AG09309 (cell line): ENCODE measurements around the gene SLC25A1.

Source experiments
- DNase-seq: peaks from one replicate; pipeline ENCODE4 v3.0.0-alpha.2; 2010; ENCODE audit warnings: low read depth
- H3K4me3 ChIP-seq: 2 replicates; pipeline ENCODE4 v1.5.1; 2011; ENCODE audit warnings: mild to moderate bottlenecking, low read depth, low read length, moderate library complexity; ENCODE audit not compliant: control insufficient read depth
- TF ChIP-seq, protein P1 (sequence below): IDR thresholded peaks from 2 replicates; pipeline ENCODE4 v1.5.1; 2011; ENCODE audit warnings: mild to moderate bottlenecking, low read depth, low read length, inconsistent platforms; ENCODE audit not compliant: insufficient read depth, control insufficient read depth; ENCODE audit errors: missing control alignments

The SLC25A1 gene

DNA sequence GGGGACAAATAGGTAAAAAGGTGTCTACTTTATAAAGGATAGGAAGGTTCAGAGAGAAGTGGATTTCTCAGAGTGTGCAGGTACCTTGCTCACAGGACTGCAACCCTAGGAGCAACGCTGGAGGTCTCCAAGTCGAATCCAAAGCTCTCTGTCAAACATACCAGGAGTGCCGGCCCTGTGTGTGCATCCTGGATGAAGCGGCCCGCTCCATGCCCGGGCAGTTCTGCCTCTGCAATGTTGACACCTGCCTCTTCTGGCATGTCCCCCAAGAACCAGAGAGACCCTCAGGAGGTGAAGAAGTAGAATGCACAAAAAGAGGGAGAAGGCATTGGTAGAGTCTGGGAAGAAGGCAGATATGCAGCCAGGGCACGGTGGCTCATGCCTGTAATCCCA lies 50.5 kb downstream of the SLC25A1 start:
- no peak overlapping the region for H3K4me3 ChIP-seq
- TF ChIP-seq, protein P1, sequence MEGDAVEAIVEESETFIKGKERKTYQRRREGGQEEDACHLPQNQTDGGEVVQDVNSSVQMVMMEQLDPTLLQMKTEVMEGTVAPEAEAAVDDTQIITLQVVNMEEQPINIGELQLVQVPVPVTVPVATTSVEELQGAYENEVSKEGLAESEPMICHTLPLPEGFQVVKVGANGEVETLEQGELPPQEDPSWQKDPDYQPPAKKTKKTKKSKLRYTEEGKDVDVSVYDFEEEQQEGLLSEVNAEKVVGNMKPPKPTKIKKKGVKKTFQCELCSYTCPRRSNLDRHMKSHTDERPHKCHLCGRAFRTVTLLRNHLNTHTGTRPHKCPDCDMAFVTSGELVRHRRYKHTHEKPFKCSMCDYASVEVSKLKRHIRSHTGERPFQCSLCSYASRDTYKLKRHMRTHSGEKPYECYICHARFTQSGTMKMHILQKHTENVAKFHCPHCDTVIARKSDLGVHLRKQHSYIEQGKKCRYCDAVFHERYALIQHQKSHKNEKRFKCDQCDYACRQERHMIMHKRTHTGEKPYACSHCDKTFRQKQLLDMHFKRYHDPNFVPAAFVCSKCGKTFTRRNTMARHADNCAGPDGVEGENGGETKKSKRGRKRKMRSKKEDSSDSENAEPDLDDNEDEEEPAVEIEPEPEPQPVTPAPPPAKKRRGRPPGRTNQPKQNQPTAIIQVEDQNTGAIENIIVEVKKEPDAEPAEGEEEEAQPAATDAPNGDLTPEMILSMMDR = no peak
- DNase-seq = no peak

DNA sequence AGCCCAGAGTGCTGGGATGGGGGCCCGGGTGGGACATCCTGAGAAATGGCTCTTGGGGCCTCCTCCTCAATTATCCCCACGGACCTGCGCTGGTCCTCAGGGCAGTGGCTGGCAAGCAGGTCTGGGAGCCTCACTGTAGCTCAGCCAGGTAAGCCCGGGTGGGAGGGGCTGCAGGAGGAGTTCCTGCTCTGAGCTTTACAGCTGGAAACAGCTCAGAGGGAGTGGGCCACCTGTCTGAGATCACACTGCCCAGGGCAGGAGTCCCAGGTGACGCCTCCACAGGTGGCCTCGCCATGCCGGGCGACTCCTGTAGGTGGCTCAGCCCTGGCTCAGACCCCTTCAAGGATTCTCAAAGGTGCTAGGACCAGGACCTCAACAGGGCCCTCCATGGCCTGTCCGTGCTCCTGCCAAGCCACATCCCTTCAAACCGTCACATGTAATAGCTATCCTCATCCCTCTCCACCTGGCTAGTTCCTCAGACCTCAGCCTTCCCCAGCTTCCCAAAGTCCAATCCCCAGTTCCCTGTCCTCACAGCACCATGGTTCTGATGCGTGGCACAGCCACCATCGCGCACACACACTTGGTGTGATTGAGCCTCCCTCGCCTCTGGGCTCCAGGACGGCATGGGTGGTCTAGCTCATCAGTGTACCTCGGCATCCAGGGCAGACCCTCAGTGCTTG lies 51.1 kb downstream of the SLC25A1 start:
- H3K4me3 ChIP-seq = no peak overlapping the region
- no peak for DNase-seq
- TF ChIP-seq, protein P1 = no peak

DNA sequence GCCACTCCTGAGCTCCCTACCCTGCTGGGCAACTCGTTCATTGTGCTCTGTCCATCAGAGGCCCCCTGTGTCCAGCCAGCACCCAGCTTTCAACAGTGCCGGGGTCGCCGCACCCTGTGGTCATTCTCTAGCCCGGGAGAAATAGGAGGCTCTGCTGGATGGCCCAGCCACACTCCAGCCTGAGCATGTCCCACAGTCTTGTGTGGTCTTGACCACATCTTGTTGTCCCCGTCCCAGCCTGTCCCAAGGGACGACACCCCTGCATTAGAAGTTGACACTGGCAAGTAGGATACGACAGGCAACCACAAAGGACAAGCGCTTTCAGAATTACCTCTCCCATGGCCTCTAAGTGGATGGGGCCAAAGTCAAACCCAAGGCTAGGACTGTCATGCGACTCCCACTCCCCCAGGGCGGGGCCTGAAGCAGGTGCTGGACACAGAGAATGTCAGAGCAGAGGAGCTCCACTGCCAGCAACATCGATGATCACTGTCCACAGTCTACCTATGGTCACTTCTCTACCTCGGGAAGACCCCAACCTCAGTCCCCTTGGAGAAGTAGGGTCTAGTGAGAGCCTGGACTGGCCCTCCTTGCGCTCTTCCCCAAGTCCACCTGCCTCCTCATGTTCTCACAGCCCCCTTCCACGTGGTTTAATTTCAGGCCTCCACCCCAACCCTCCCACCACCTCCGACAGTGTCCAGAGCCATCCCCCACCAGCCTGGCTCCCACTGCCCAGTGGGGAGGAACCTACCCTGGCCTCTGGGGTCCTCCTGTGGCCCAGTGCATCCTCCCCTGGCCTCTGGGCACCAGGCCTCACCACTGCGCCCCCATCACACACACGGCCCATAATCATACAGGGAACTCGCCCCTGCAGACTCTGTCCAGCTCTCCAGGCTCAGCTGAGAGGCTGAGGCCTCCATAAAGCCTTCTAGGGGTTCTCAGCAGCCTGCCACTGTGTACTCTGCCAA lies 51.9 kb downstream of the SLC25A1 start:
- H3K4me3 ChIP-seq = no peak overlapping the region
- DNase-seq = no peak
- TF ChIP-seq, protein P1 = no peak
